ENCODE measurements around the gene LIMCH1.

Gene LIMCH1

GRCh38 chr4:41532882-41533281 is 5.1 kb upstream of the LIMCH1 start:
- no peak for DNase-seq (ENCODE audit: low read depth)

- no peak for DNase-seq (ENCODE audit: low read depth)
These were observed 4.3 kb upstream of the LIMCH1 start for GRCh38 chr4:41533680-41534079.

GRCh38 chr4:41534404-41534803 is 3.6 kb upstream of the LIMCH1 start:
- DNase-seq (ENCODE audit: low read depth), result no peak

GRCh38 chr4:41535911-41536371 is 2.0 kb upstream of the LIMCH1 start:
- no peak for DNase-seq (ENCODE audit: low read depth)

GRCh38 chr4:41537292-41537890 is 566 bp upstream of the LIMCH1 start:
- DNase-seq (ENCODE audit: low read depth), result no peak

GRCh38 chr4:41538887-41539498 is 1.0 kb downstream of the LIMCH1 start:
- DNase-seq (ENCODE audit: low read depth), result no peak

- DNase-seq (ENCODE audit: low read depth), result no peak
These were observed 1.8 kb downstream of the LIMCH1 start for GRCh38 chr4:41539711-41540110.

GRCh38 chr4:41540687-41541086 is 2.7 kb downstream of the LIMCH1 start:
- no peak for DNase-seq (ENCODE audit: low read depth)

- DNase-seq (ENCODE audit: low read depth), result no peak
These were observed 3.7 kb downstream of the LIMCH1 start for GRCh38 chr4:41541687-41542094.

GRCh38 chr4:41542526-41543275 is 4.7 kb downstream of the LIMCH1 start:
- DNase-seq (ENCODE audit: low read depth), result no peak

GRCh38 chr4:41545238-41545637 is 7.3 kb downstream of the LIMCH1 start:
- no peak for DNase-seq (ENCODE audit: low read depth)

- DNase-seq (ENCODE audit: low read depth), result no peak
These were observed 8.7 kb downstream of the LIMCH1 start for GRCh38 chr4:41546638-41547037.

- DNase-seq (ENCODE audit: low read depth), result no peak
These were observed 10.4 kb downstream of the LIMCH1 start for GRCh38 chr4:41548305-41548880.

- DNase-seq (ENCODE audit: low read depth), result no peak
These were observed 11.5 kb downstream of the LIMCH1 start for GRCh38 chr4:41549478-41549877.

GRCh38 chr4:41550308-41550707 is 12.4 kb downstream of the LIMCH1 start:
- DNase-seq (ENCODE audit: low read depth), result no peak

- DNase-seq (ENCODE audit: low read depth), result no peak
These were observed 13.6 kb downstream of the LIMCH1 start for GRCh38 chr4:41551536-41551935.

- no peak for DNase-seq (ENCODE audit: low read depth)
These were observed 16.9 kb downstream of the LIMCH1 start for GRCh38 chr4:41554905-41555304.

- DNase-seq (ENCODE audit: low read depth), result no peak
These were observed 18.6 kb downstream of the LIMCH1 start for GRCh38 chr4:41556526-41556925.

- no peak for DNase-seq (ENCODE audit: low read depth)
These were observed 22.1 kb downstream of the LIMCH1 start for GRCh38 chr4:41559940-41560516.

GRCh38 chr4:41561244-41561643 is 23.3 kb downstream of the LIMCH1 start:
- no peak for DNase-seq (ENCODE audit: low read depth)

- no peak for DNase-seq (ENCODE audit: low read depth)
These were observed 29.2 kb downstream of the LIMCH1 start for GRCh38 chr4:41567186-41567585.

- DNase-seq (ENCODE audit: low read depth), result no peak
These were observed 30.4 kb downstream of the LIMCH1 start for GRCh38 chr4:41568363-41568762.

GRCh38 chr4:41569961-41570360 is 32.0 kb downstream of the LIMCH1 start:
- DNase-seq (ENCODE audit: low read depth), result no peak

Data from stimulated activated CD8-positive, alpha-beta memory T cell treated with anti-CD3 and anti-CD28 coated beads, Interleukin-15, amount 100 ng/mL, for 24 hours (primary cell).